Ectodermal cell (in vitro differentiated cells): Measurements from ENCODE around the gene BMP7.

Experiments used
- H3K27ac ChIP-seq: 2 replicates; pipeline ENCODE4 v1.7.0; 2013; ENCODE audit warnings: mild to moderate bottlenecking, low read depth, low read length; ENCODE audit not compliant: insufficient read depth, poor library complexity, severe bottlenecking
- H3K27me3 ChIP-seq: 2 replicates; pipeline ENCODE4 v1.7.0; 2013; ENCODE audit warnings: mild to moderate bottlenecking, low read length; ENCODE audit not compliant: insufficient read depth, control insufficient read depth, poor library complexity, severe bottlenecking
- H3K36me3 ChIP-seq: one replicate; pipeline ENCODE4 v1.7.0; 2013; ENCODE audit warnings: low read length; ENCODE audit not compliant: control insufficient read depth, insufficient read depth
- H3K4me1 ChIP-seq: one replicate; pipeline ENCODE4 v1.7.0; 2013; ENCODE audit warnings: low read length; ENCODE audit not compliant: control insufficient read depth, insufficient read depth
- H3K4me3 ChIP-seq: 2 replicates; pipeline ENCODE4 v1.7.0; 2013; ENCODE audit warnings: low read depth, low read length, control low read depth; ENCODE audit not compliant: insufficient read depth
- H3K9me3 ChIP-seq: 2 replicates; pipeline ENCODE4 v1.7.0; 2013; ENCODE audit warnings: mild to moderate bottlenecking, low read length, moderate library complexity; ENCODE audit not compliant: control insufficient read depth
- WGBS, 2 experiments: methylation state at CpG; one replicate each; pipeline ENCODE4 v1.1.7; 2013; ENCODE audit warnings: missing lambda C conversion rate in 2 of 2; 5-methylcytosine and 5-hydroxymethylcytosine counted together

The BMP7 gene

GRCh38 chr20:57205606-57206219 is 60.7 kb downstream of the BMP7 start:
- no peak overlapping the region for H3K4me3 ChIP-seq
- WGBS, 2 experiments: 87 to 89% methylated on average over 12 of the region's 12 CpGs
- H3K27me3 ChIP-seq: no peaks in the 10 kb centered on the region
- H3K36me3 ChIP-seq: no peaks in the 10 kb centered on the region
- no peak overlapping the region for H3K27ac ChIP-seq
- H3K4me1 ChIP-seq: no peaks in the 10 kb centered on the region
- H3K9me3 ChIP-seq: no peaks in the 10 kb centered on the region

DNA sequence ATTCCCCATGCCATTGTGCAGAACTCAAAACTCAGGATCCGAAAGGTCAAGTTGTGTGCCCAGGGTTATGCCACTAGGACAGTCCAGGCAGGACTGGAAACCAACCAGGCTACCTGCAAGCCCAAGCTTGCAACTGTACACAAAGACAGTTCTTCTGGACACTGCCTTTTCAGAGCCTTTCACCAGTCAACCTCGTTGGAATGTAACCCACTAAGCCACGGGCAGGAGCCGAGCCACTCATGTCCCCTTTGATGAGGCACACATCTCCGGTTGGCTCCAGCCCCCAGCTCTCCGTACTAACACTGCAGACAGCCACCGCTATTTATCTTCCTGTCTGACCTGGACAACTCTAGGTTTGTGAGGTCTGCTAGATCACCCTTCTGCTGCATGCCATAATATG is 62.5 kb downstream of the BMP7 start:
- no peak overlapping the region for H3K4me3 ChIP-seq
- WGBS, 2 experiments: 93% methylated on average over 7 of the region's 7 CpGs
- no peaks in the 10 kb centered on the region for H3K9me3 ChIP-seq
- no peaks in the 10 kb centered on the region for H3K27me3 ChIP-seq
- no peaks in the 10 kb centered on the region for H3K36me3 ChIP-seq
- H3K27ac ChIP-seq: no peak overlapping the region
- H3K4me1 ChIP-seq: peaks cover 14% of the 10 kb centered on the region

DNA sequence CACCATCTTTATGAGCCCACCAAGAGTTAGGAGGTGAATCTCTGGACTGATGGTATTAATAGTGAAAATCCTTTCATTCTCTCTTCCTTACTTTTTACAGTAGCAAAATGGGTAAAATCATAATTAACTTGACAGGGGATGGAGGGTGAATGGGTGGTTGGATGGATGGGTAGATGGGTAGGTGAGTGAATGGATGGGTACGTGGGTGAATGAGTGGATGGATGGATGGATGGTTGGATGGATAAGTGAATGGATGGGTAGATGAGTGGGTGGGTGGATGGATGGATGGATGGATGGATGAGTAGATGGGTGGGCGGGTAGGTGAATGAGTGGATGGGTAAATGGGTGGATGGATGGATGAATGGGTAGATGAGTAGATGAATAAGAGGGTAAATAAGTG is 63.2 kb downstream of the BMP7 start:
- Histone ChIP-seq H3K36me3 (no peaks in the 10 kb centered on the region), H3K27me3 (no peaks in the 10 kb centered on the region), H3K4me1 (peaks cover 22% of the 10 kb centered on the region), H3K9me3 (no peaks in the 10 kb centered on the region), H3K4me3 (no peak overlapping the region), H3K27ac (no peak overlapping the region)
- WGBS, 2 experiments: 90 to 94% methylated on average over 2 of the region's 2 CpGs

- H3K9me3 ChIP-seq: no peaks in the 10 kb centered on the region
- no peak overlapping the region for H3K27ac ChIP-seq
- H3K4me3 ChIP-seq: no peak overlapping the region
- no peaks in the 10 kb centered on the region for H3K27me3 ChIP-seq
- H3K36me3 ChIP-seq: no peaks in the 10 kb centered on the region
- WGBS, 2 experiments: 94 to 96% methylated on average over 14 of the region's 14 CpGs
- H3K4me1 ChIP-seq: peaks cover 27% of the 10 kb centered on the region
Observed at GRCh38 chr20:57202309-57202708, 64.1 kb downstream of the BMP7 start.

GRCh38 chr20:57200882-57201695 is 65.4 kb downstream of the BMP7 start:
- Histone ChIP-seq H3K27me3 (no peaks in the 10 kb centered on the region), H3K9me3 (no peaks in the 10 kb centered on the region), H3K4me1 (peaks cover 27% of the 10 kb centered on the region), H3K27ac (no peak overlapping the region), H3K36me3 (no peaks in the 10 kb centered on the region), H3K4me3 (no peak overlapping the region)
- 90 to 91% methylated on average over 7 of the region's 7 CpGs for WGBS, 2 experiments

- Histone ChIP-seq H3K4me3 (no peak overlapping the region), H3K9me3 (no peaks in the 10 kb centered on the region), H3K27me3 (no peaks in the 10 kb centered on the region), H3K36me3 (no peaks in the 10 kb centered on the region), H3K27ac (no peak overlapping the region), H3K4me1 (peaks cover 27% of the 10 kb centered on the region)
- WGBS, 2 experiments: 89% methylated on average over 16 of the region's 16 CpGs
Observed at GRCh38 chr20:57199656-57200405, 66.6 kb downstream of the BMP7 start.

GRCh38 chr20:57198132-57199072 is 68.0 kb downstream of the BMP7 start:
- Histone ChIP-seq H3K27ac (no peak overlapping the region), H3K9me3 (no peaks in the 10 kb centered on the region), H3K36me3 (no peaks in the 10 kb centered on the region), H3K27me3 (no peaks in the 10 kb centered on the region), H3K4me1 (peaks cover 27% of the 10 kb centered on the region), H3K4me3 (no peak overlapping the region)
- 18 to 21% methylated on average over 24 of the region's 24 CpGs for WGBS, 2 experiments

GRCh38 chr20:57197352-57198131 is 68.9 kb downstream of the BMP7 start:
- WGBS, 2 experiments: 67 to 69% methylated on average over 5 of the region's 5 CpGs
- peaks cover 27% of the 10 kb centered on the region for H3K4me1 ChIP-seq
- no peaks in the 10 kb centered on the region for H3K9me3 ChIP-seq
- H3K36me3 ChIP-seq: no peaks in the 10 kb centered on the region
- H3K4me3 ChIP-seq: no peak overlapping the region
- no peaks in the 10 kb centered on the region for H3K27me3 ChIP-seq
- no peak overlapping the region for H3K27ac ChIP-seq

- Histone ChIP-seq H3K36me3 (no peaks in the 10 kb centered on the region), H3K9me3 (no peaks in the 10 kb centered on the region), H3K4me1 (peaks cover 27% of the 10 kb centered on the region), H3K27ac (no peak overlapping the region), H3K27me3 (no peaks in the 10 kb centered on the region), H3K4me3 (no peak overlapping the region)
- WGBS, 2 experiments: 93% methylated on average over 20 of the region's 20 CpGs
Observed at GRCh38 chr20:57195469-57196100, 70.9 kb downstream of the BMP7 start.
